ENCODE results near the gene HTT. TPM values are rescaled to one million over a fixed set of nuclear protein-coding genes. Genes with fewer than 3 reads are reported as not detected.

Gene HTT
- total and polyA plus RNA-seq, 2 of the 8 experiments (the other 6 are each of a cell fraction or from before 2014, with no cell fraction given) = 24.0 to 71.0 TPM

- no peak for TF ChIP-seq RBBP5 (IDR thresholded peaks at IDR 0.05; ENCODE audit: borderline replicate concordance, low read depth, low read length)
- no peak for TF ChIP-seq SIRT6 (IDR thresholded peaks at IDR 0.05; ENCODE audit: low read length)
- TF ChIP-seq EZH2 (IDR thresholded peaks at IDR 0.05; ENCODE audit: low read depth, low read length, severe bottlenecking) = no peak
Measured at GRCh38 chr4:3192827-3193226, 118.3 kb downstream of the HTT start (continued).
